ENCODE measurements around the gene JADE2.
"Not testable (repeated sequence)": the region's sequence is repeated elsewhere in the genome, so short reads cannot be mapped to it uniquely, and the experiment has no call there.

JADE2 gene

DNA sequence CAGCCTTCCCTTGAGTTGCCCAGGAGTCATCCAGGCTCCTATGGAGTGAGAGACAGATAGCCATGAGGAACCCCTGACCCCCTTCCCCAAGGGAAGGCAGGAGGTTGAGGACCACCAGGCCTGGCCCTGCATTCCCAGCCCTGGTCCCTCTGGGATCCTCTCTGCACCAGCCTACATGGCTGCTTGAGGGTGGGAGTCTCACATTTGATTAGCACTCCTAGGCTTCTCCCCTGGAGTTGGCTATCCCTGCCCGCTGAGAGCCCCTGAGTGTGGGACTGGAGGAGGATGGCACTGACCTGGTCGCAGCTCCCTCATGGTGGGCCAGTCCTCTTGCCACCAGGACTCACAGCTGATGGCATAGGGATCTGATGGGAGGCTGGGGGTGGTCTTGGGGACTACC, 60.5 kb downstream of the JADE2 start:
- ATAC-seq (no peak), DNase-seq (no peak)
- no peaks in the 10 kb centered on the region for H3K27me3 Mint-ChIP-seq
- no peaks in the 10 kb centered on the region for H3K9me3 Mint-ChIP-seq
- no peak overlapping the region for H3K27ac Mint-ChIP-seq
- peaks cover 4% of the 10 kb centered on the region for H3K4me1 Mint-ChIP-seq
- H3K36me3 Mint-ChIP-seq (ENCODE audit: low read depth), result no peaks in the 10 kb centered on the region
- H3K4me3 Mint-ChIP-seq, result no peak overlapping the region

DNA sequence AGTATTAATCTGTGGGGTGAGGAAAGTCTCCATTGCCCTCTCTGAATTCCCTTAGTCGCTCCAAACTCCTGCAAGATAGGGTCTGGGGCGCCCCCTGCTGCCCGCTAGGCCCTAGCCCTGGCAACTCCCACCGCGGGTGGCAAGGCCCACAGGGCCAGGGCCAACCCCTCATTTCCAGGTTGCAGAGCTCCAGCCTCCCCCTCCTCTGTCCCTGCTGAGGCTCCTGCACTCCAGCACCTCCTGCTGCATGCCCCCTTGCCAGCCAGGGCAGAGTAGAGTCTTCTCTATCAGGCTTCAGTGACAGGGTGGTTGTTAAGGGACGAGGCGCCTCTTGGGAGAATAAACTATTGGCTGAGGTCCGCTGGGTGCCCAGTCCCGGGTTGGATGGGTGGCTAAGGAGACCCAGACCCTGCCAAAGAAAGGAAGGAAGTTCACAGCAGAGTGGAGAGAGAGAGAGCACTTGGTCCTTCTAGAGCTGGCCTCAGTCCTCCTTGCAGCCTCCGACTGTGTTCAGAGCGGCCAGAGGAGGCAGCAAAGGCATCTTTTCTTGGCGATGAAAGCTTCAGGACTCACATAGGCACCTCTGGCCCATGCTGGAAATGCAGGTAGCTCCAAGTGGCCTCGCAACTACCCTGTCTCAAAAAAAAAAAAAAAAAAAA, 61.5 kb downstream of the JADE2 start:
- Mint-ChIP-seq H3K27ac (no peak overlapping the region), H3K9me3 (no peaks in the 10 kb centered on the region), H3K4me1 (peaks cover 8% of the 10 kb centered on the region), H3K4me3 (no peak overlapping the region), H3K36me3 (ENCODE audit: low read depth) (no peaks in the 10 kb centered on the region), H3K27me3 (no peaks in the 10 kb centered on the region)
- ATAC-seq (peak; percentile 89), DNase-seq (peak; percentile 95)

- ATAC-seq (peak; percentile 62), DNase-seq (peak; percentile 52)
- Mint-ChIP-seq H3K27me3 (no peaks in the 10 kb centered on the region), H3K36me3 (ENCODE audit: low read depth) (no peaks in the 10 kb centered on the region), H3K9me3 (no peaks in the 10 kb centered on the region), H3K4me3 (no peak overlapping the region), H3K4me1 (peaks cover 12% of the 10 kb centered on the region), H3K27ac (peak overlapping the region; percentile 29)
Measured at GRCh38 chr5:134590992-134591659, 65.7 kb downstream of the JADE2 start.

DNA sequence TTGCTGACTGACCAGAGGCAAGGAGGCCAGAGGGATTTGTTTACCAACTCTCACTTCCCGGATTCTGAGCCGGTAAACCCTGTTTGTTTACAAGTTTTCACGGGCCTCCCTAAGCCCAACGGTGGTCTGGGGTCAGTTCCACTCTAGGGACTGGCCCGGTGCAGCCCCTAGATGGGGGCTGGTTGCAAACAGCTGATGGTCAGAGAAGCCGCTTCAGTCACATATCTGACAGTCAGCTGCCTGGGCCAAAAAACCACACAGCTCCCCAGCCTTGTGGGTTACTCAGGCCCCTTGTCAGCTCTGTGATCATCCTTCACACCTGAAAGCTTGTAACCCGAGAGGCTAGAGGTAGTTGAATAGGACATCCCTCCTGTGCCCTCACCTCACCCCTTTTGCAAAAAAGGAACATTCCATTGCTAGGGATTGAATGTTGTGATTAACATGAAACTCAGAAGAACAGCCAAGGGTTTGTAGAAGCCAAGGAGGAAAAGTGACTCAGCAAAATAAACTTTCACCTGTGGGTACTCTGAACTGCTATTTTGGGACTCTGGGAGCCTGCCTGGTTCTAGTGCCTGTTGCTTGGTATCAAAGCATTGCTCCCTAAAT, 66.8 kb downstream of the JADE2 start:
- Mint-ChIP-seq H3K27me3 (no peaks in the 10 kb centered on the region), H3K9me3 (no peaks in the 10 kb centered on the region), H3K4me1 (peaks cover 8% of the 10 kb centered on the region), H3K27ac (no peak overlapping the region), H3K4me3 (no peak overlapping the region), H3K36me3 (ENCODE audit: low read depth) (no peaks in the 10 kb centered on the region)
- ATAC-seq (no peak), DNase-seq (no peak)

DNA sequence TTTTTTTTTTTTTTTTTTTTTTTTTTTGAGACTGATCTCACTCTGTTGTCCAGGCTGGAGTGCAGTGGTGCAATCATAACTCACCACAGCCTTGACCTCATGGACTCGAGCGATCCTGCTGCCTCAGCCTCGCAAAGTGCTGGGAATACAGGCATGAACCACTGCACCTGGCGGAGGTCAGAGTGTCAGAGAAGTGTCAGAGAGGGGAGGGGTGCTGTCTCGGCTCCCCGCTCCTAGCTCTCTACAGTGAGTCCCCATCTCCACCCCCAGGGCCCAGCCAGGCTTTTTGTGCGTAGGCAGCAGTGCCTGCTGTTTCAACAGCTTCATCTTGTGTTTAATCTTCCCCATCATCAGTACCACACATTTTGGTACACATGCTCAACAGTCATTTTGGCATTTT, 68.9 kb downstream of the JADE2 start:
- ATAC-seq (no peak), DNase-seq (no peak)
- Mint-ChIP-seq H3K27ac (no peak overlapping the region), H3K27me3 (no peaks in the 10 kb centered on the region), H3K9me3 (no peaks in the 10 kb centered on the region), H3K4me1 (peaks cover 8% of the 10 kb centered on the region), H3K4me3 (no peak overlapping the region), H3K36me3 (ENCODE audit: low read depth) (no peaks in the 10 kb centered on the region)

GRCh38 chr5:134594797-134595457, 69.5 kb downstream of the JADE2 start:
- Mint-ChIP-seq H3K27me3 (no peaks in the 10 kb centered on the region), H3K36me3 (ENCODE audit: low read depth) (no peaks in the 10 kb centered on the region), H3K4me3 (no peak overlapping the region), H3K4me1 (peaks cover 8% of the 10 kb centered on the region), H3K27ac (no peak overlapping the region), H3K9me3 (no peaks in the 10 kb centered on the region)
- ATAC-seq (no peak), DNase-seq (no peak)

- Mint-ChIP-seq H3K4me1 (peaks cover 9% of the 10 kb centered on the region), H3K27me3 (no peaks in the 10 kb centered on the region), H3K4me3 (no peak overlapping the region), H3K36me3 (ENCODE audit: low read depth) (no peaks in the 10 kb centered on the region), H3K9me3 (no peaks in the 10 kb centered on the region), H3K27ac (no peak overlapping the region)
- DNase-seq, result no peak
- ATAC-seq, result no peak
Measured at GRCh38 chr5:134595458-134595838, 70.0 kb downstream of the JADE2 start.

GRCh38 chr5:134599820-134600219, 74.3 kb downstream of the JADE2 start:
- ATAC-seq, H3K4me3 Mint-ChIP-seq, H3K27ac Mint-ChIP-seq, DNase-seq, H3K27me3 Mint-ChIP-seq, H3K9me3 Mint-ChIP-seq: not testable (repeated sequence)
- peaks cover 36% of the 10 kb centered on the region for H3K4me1 Mint-ChIP-seq
- H3K36me3 Mint-ChIP-seq (ENCODE audit: low read depth), result peaks cover 12% of the 10 kb centered on the region

DNA sequence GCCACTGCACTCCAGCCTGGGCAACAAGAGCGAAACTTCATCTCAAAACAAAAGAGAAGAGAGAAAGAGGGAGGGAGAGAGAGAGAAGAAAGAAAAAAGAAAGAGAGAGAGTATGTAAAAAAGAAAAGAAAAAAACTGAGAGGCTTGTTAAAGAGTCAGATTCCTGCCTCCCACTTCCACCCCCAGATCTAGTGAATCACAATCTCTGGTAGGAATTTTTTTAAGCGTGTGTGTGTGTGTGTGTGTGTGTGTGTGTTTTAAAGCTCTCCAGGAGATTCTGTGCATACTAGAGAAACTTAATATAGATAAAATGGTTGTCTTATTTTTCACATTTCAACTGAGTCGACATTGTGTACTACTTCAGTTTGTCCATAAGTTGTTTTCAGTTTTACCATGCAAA, 75.1 kb downstream of the JADE2 start:
- Mint-ChIP-seq H3K9me3 (no peaks in the 10 kb centered on the region), H3K27ac (no peak overlapping the region), H3K36me3 (ENCODE audit: low read depth) (peaks cover 12% of the 10 kb centered on the region), H3K4me3 (no peak overlapping the region), H3K27me3 (no peaks in the 10 kb centered on the region), H3K4me1 (peaks cover 40% of the 10 kb centered on the region)
- ATAC-seq (no peak), DNase-seq (no peak)

- peak; percentile 94 for ATAC-seq
- Mint-ChIP-seq H3K27ac (peak overlapping the region; percentile 74), H3K9me3 (no peaks in the 10 kb centered on the region), H3K36me3 (ENCODE audit: low read depth) (peaks cover 31% of the 10 kb centered on the region), H3K27me3 (no peaks in the 10 kb centered on the region), H3K4me3 (no peak overlapping the region), H3K4me1 (peaks cover 43% of the 10 kb centered on the region)
- DNase-seq, result no peak
Measured at GRCh38 chr5:134603059-134603458, 77.6 kb downstream of the JADE2 start.

DNA sequence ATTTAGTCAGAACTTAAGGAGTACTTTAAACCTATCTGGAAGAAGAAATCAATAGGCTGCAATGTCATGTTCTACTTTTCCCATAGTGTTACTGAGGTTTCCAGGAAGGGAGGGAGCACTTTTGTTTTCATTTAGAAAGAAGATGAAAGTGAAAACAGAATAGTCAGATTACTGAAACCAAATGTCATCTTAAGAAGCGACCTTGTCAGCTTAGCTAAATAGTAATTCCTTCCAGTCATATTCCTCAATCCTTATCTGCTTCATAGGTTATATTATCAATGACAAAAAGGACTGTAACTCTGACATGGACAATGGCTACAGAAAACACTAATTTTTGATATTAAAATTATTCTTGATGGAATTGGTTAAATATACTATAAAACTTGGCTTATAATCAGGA, 79.4 kb downstream of the JADE2 start:
- Mint-ChIP-seq H3K27ac (peak overlapping the region; percentile 56), H3K9me3 (no peaks in the 10 kb centered on the region), H3K27me3 (no peaks in the 10 kb centered on the region), H3K36me3 (ENCODE audit: low read depth) (peaks cover 42% of the 10 kb centered on the region), H3K4me1 (peaks cover 51% of the 10 kb centered on the region), H3K4me3 (no peak overlapping the region)
- DNase-seq (no peak), ATAC-seq (peak; percentile 42)

DNA sequence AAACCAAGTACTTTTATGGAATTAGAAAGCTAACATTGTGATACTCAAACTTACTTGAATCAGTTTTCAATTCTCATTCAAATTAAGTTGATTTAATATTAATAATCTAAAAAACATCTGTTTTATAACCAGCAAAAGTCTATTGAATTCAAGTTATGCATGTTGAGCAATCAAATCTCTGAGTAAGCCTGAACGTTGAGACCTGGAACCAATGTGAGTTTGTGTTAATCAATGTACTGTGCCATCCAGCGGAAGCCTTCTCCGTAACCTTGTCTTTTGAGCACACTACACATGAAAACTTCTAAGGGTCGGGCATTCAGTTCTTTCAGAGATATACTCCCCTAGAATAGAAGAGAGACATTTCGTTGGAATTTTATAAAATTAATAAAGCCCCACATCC, 81.3 kb downstream of the JADE2 start:
- Mint-ChIP-seq H3K4me1 (peaks cover 44% of the 10 kb centered on the region), H3K9me3 (no peaks in the 10 kb centered on the region), H3K4me3 (no peak overlapping the region), H3K27ac (no peak overlapping the region), H3K36me3 (ENCODE audit: low read depth) (peaks cover 49% of the 10 kb centered on the region), H3K27me3 (no peaks in the 10 kb centered on the region)
- ATAC-seq (no peak), DNase-seq (no peak)

DNA sequence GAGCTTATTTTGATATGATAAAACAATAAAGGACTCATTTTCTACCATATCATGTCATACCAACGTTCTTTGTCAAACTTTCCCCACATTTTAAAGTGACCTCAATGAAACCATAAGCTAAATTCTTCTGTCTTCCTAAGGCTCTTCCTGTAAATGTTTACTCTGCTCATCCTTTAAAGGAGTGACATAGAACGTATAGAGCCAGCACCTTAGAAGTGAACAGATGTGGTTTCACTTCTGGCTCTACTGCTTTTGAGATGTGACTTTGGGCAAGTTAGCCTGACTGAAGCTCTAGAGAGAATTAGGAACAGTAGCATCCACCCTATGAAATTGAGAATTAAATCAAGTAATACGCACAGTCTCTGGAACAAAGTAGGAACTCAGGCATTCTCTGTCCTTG, 83.1 kb downstream of the JADE2 start:
- Mint-ChIP-seq H3K27ac (peak overlapping the region; percentile 9), H3K9me3 (no peaks in the 10 kb centered on the region), H3K4me3 (no peak overlapping the region), H3K36me3 (ENCODE audit: low read depth) (peaks cover 55% of the 10 kb centered on the region), H3K27me3 (no peaks in the 10 kb centered on the region), H3K4me1 (peaks cover 35% of the 10 kb centered on the region)
- ATAC-seq, result no peak
- DNase-seq, result no peak

DNA sequence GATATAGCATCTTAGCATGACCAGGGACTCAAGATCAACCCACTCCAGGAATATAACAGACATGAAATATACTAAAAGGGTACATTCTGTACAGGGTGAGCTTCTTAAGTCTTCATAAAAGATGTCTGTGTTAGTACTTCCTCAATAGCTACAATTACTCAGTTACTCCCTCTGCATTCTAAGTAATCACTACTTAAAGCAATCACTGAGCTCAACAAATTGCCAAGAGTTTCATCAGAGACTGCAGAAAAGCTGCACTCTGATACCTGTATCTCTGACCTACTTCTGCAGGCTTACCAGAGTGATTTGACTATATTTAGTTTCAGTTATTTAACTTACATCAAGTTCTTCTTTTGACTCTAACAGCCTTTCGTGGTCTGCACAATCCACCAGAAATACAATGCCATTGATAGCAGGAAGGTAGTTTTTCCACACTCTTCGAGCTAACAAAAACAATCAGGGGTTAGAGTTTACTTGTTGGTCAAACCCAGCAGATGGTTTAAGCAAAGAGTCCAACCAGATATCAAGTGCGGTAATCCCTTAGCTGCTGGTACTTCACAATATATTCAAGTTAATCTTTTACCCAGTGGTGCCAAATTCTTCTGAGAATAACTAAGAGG, 83.9 kb downstream of the JADE2 start:
- no peaks in the 10 kb centered on the region for H3K9me3 Mint-ChIP-seq
- no peak overlapping the region for H3K4me3 Mint-ChIP-seq
- no peaks in the 10 kb centered on the region for H3K27me3 Mint-ChIP-seq
- ATAC-seq (peak; percentile 15), DNase-seq (no peak)
- peak overlapping the region; percentile 9 for H3K27ac Mint-ChIP-seq
- H3K36me3 Mint-ChIP-seq (ENCODE audit: low read depth), result peaks cover 50% of the 10 kb centered on the region
- peaks cover 27% of the 10 kb centered on the region for H3K4me1 Mint-ChIP-seq

All from activated naive CD8-positive, alpha-beta T cell treated with anti-CD3 and anti-CD28 coated beads, Interleukin-2, amount 50 U/mL, for 24 hours (primary cell).